Upper lobe of left lung (tissue), 6 donors: Measurements from ENCODE around the gene XRCC5. TPM values are rescaled to one million over a fixed set of nuclear protein-coding genes. Genes with fewer than 3 reads are reported as not detected.

Experiments
- ATAC-seq, 2 donors: fragments of 200-7000 bp; cut with Tn5 transposase; one replicate each; pipeline ENCODE4 v1.9.1; 2022; ENCODE audit warnings: mild to moderate bottlenecking in 2 of 2, moderate library complexity in 2 of 2; ENCODE audit not compliant: low FRiP score in 2 of 2
- DNase-seq, 2 donors: peaks; one replicate each; pipeline ENCODE4 v3.0.0-alpha.2; 2019 to 2020
- H3K27ac ChIP-seq, 4 donors: fragments of 200-600 bp; sonication (generic); one replicate each; pipeline ENCODE4 v1.5.1; 2016 to 2019
- H3K27me3 ChIP-seq, 4 donors: fragments of 200-600 bp; sonication (generic); one replicate each; pipeline ENCODE4 v1.5.1; 2017 to 2019
- H3K36me3 ChIP-seq, 4 donors: fragments of 200-600 bp; sonication (generic); one replicate each; pipeline ENCODE4 v1.5.1; 2016 to 2019
- H3K4me1 ChIP-seq, 4 donors: fragments of 200-600 bp; sonication (generic); one replicate each; pipeline ENCODE4 v1.5.1; 2018 to 2019
- H3K4me3 ChIP-seq, 4 donors: fragments of 200-600 bp; sonication (generic); one replicate each; pipeline ENCODE4 v1.5.1; 2017 to 2019; ENCODE audit warnings: mild to moderate bottlenecking in 2 of 4, moderate library complexity in 1 of 4
- H3K9me3 ChIP-seq, 4 donors: fragments of 200-600 bp; sonication (generic); one replicate each; pipeline ENCODE4 v1.5.1; 2018 to 2019
- EP300 ChIP-seq, 4 donors: sonication (generic); formaldehyde crosslinking; IDR thresholded peaks; one replicate each; pipeline ENCODE4 v1.5.1; 2017; ENCODE audit warnings: antibody characterized with exemption in 4 of 4, control low read depth in 2 of 4
- POLR2A ChIP-seq, 4 donors: fragments of 450-650 bp; IDR thresholded peaks; one replicate each; pipeline ENCODE4 v1.5.1; 2016 to 2017; ENCODE audit warnings: antibody characterized with exemption in 4 of 4, mild to moderate bottlenecking in 2 of 4
- POLR2AphosphoS5 ChIP-seq, 2 donors: sonication (generic); formaldehyde crosslinking; IDR thresholded peaks; one replicate each; pipeline ENCODE4 v1.5.1; 2017; ENCODE audit warnings: antibody characterized with exemption in 2 of 2
- WGBS, 2 donors: methylation state at CpG; one replicate each; pipeline ENCODE4 v1.1.5; 2017 to 2018; 5-methylcytosine and 5-hydroxymethylcytosine counted together
- total RNA-seq, 6 donors: library from RNA; depleted of rRNA in 4 of 6; stranded (reverse); fragments of >200 nt in 4 of 6; gene quantifications; one replicate each; pipeline versions ENCODE4 v1.1.0 to v1.2.1, GENCODE V29; 2016 to 2021
- TF ChIP-seq, protein P1 (sequence below), 6 experiments: fragments of 450-650 bp in 4 of 6; fragments of 200-600 bp in 2 of 6; sonication (generic) in 2 of 6; IDR thresholded peaks; one replicate each; pipeline ENCODE4 v1.5.1; 2016 to 2019; ENCODE audit warnings: antibody characterized with exemption in 6 of 6
- donor health status: DM: no; HTN: no; CAD: no; lungs with moderate emphysema.
- donor health status: DM: no; HTN: yes; CAD: no; lungs with severe emphysema.

Gene XRCC5
- total RNA-seq, 6 donors from 2014 or later: 57.3 to 163 (median 131) TPM

DNA sequence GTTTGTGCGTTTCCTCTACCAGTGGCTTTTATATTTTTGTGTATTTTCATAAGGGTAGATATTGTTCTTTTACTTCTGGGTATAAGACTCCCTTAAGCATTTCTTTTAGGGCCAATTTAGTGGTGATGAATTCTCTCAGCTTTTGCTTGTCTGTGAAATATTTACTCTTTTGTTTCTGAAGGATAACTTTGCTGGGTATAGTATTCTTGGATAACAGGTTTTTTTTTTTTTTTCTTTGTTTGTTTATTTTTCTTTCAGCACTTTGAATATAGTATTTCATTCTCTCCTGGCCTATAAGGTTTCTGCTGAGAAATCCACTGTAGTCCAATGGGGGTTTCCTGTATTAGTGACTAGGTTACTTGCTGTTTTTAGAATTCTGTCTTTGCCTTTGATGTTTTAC, 122.7 kb downstream of the XRCC5 start:
- H3K4me1 ChIP-seq: no peaks in the 10 kb centered on the region
- H3K4me3 ChIP-seq: no peak overlapping the region
- H3K27ac ChIP-seq: no peak overlapping the region
- no peak for DNase-seq
- no peak for ATAC-seq
- WGBS, 2 donors: 0 to 84% methylated on average over 1 of the region's 1 CpG
- H3K9me3 ChIP-seq: peaks cover 0 to 26% (median 9%) of the 10 kb centered on the region in 4 donors
- H3K36me3 ChIP-seq: no peaks in the 10 kb centered on the region
- TF ChIP-seq POLR2AphosphoS5 (IDR thresholded peaks at IDR 0.05): no peak
- no peak for TF ChIP-seq EP300 (IDR thresholded peaks at IDR 0.05)
- TF ChIP-seq POLR2A (IDR thresholded peaks at IDR 0.05): no peak
- TF ChIP-seq, protein P1, sequence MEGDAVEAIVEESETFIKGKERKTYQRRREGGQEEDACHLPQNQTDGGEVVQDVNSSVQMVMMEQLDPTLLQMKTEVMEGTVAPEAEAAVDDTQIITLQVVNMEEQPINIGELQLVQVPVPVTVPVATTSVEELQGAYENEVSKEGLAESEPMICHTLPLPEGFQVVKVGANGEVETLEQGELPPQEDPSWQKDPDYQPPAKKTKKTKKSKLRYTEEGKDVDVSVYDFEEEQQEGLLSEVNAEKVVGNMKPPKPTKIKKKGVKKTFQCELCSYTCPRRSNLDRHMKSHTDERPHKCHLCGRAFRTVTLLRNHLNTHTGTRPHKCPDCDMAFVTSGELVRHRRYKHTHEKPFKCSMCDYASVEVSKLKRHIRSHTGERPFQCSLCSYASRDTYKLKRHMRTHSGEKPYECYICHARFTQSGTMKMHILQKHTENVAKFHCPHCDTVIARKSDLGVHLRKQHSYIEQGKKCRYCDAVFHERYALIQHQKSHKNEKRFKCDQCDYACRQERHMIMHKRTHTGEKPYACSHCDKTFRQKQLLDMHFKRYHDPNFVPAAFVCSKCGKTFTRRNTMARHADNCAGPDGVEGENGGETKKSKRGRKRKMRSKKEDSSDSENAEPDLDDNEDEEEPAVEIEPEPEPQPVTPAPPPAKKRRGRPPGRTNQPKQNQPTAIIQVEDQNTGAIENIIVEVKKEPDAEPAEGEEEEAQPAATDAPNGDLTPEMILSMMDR (IDR thresholded peaks at IDR 0.05): no peak
- H3K27me3 ChIP-seq: no peaks in the 10 kb centered on the region

DNA sequence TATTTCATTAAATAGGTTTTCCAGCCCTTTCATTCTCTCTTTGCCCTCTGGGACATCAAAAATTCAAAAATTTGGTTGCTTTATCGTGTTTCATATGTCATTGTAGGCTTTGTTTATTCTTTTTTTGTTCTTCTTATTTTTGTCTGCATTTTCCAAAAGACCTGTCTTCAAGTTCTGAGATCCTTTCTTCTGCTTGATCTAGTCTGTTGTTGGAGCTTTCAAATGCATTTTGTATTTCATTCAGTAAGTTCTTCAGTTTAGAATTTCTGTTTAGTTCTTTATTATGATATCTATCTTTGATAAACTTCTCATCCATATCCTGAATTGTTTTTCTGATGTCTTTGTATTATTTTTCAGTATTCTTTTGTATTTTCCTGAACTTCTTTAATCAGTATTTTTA, 123.6 kb downstream of the XRCC5 start:
- Histone ChIP-seq H3K4me3 (no peak overlapping the region), H3K27ac (no peak overlapping the region), H3K4me1 (no peaks in the 10 kb centered on the region), H3K27me3 (no peaks in the 10 kb centered on the region), H3K9me3 (peaks cover 0 to 26% (median 9%) of the 10 kb centered on the region in 4 donors), H3K36me3 (no peaks in the 10 kb centered on the region)
- TF ChIP-seq POLR2AphosphoS5 (IDR thresholded peaks at IDR 0.05) (no peak), POLR2A (IDR thresholded peaks at IDR 0.05) (no peak), EP300 (IDR thresholded peaks at IDR 0.05) (no peak)
- TF ChIP-seq, protein P1 (IDR thresholded peaks at IDR 0.05): no peak
- no peak for DNase-seq
- WGBS, 2 donors: 89 to 94% methylated on average over 1 of the region's 1 CpG
- ATAC-seq: no peak

DNA sequence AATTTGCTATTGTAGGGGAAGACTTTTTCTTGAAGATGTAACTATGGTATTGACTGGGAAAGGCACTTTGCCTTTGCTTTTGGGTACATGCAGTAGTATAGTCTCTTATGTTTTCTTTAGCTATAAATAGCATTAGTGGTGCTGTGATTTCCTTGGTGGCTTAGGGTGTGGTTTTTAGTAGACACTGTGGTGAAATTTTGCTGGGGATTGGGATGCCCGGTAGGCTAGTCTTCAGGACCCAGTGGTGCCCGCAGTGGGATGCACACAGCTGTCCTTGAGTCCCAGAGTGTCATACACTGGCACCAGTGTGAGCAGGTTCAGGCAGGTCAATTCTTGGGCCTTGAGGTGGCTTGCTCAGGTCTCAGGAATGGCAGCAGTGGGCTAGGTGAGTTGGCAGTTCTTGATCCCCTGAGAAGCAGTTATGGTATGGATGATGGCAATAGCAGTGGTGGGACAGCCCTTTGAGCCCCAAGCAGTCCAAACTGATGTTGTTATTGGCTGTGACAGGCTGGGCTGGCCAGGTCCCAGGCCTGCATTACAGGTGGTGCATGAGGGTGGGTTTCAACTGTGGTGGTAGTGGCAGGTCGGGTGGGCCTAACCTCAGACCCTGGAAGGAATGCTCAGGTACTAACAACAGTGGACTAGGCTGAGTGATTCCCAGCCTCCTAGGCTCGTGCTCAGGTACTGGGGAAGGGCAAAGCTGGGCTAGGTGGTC, 124.3 kb downstream of the XRCC5 start:
- no peak overlapping the region for H3K27ac ChIP-seq
- H3K4me3 ChIP-seq: no peak overlapping the region
- TF ChIP-seq POLR2AphosphoS5 (IDR thresholded peaks at IDR 0.05): no peak
- TF ChIP-seq, protein P1 (IDR thresholded peaks at IDR 0.05): no peak
- no peak for TF ChIP-seq EP300 (IDR thresholded peaks at IDR 0.05)
- TF ChIP-seq POLR2A (IDR thresholded peaks at IDR 0.05): no peak
- H3K9me3 ChIP-seq: peaks cover 0 to 26% (median 9%) of the 10 kb centered on the region in 4 donors
- no peaks in the 10 kb centered on the region for H3K36me3 ChIP-seq
- DNase-seq: no peak
- 93 to 96% methylated on average over 2 to 4 of the region's 4 CpGs for WGBS, 2 donors
- no peaks in the 10 kb centered on the region for H3K27me3 ChIP-seq
- H3K4me1 ChIP-seq: no peaks in the 10 kb centered on the region
- no peak for ATAC-seq

DNA sequence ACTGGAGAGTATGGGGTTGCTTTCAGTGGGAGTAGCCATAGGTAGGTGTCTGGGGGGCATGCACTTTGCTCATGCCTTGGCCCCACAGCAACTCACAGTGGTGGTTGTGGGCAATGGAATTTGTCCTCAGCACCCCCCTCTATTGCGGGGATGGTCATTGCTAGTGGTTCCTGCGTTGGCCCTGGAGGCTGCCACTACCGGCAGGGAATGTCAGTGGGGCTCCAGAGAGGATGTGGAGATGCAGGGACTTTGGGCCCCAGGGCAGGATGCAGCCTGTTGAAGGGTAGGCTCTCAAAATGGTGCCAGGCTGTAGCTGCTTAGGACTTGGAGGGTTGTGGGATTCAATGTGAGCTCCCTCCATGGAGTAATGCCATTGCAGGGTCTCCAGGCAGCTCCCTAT, 125.0 kb downstream of the XRCC5 start:
- Histone ChIP-seq H3K36me3 (no peaks in the 10 kb centered on the region), H3K4me3 (no peak overlapping the region), H3K4me1 (no peaks in the 10 kb centered on the region), H3K9me3 (peaks cover 0 to 26% (median 9%) of the 10 kb centered on the region in 4 donors), H3K27ac (no peak overlapping the region), H3K27me3 (no peaks in the 10 kb centered on the region)
- no peak for ATAC-seq
- TF ChIP-seq POLR2AphosphoS5 (IDR thresholded peaks at IDR 0.05) (no peak), POLR2A (IDR thresholded peaks at IDR 0.05) (no peak), EP300 (IDR thresholded peaks at IDR 0.05) (no peak)
- TF ChIP-seq, protein P1 (IDR thresholded peaks at IDR 0.05): no peak
- WGBS, 2 donors: 96% methylated on average over 3 of the region's 3 CpGs; no CpG with 5 or more reads in 1 of the 2 donors
- no peak for DNase-seq

DNA sequence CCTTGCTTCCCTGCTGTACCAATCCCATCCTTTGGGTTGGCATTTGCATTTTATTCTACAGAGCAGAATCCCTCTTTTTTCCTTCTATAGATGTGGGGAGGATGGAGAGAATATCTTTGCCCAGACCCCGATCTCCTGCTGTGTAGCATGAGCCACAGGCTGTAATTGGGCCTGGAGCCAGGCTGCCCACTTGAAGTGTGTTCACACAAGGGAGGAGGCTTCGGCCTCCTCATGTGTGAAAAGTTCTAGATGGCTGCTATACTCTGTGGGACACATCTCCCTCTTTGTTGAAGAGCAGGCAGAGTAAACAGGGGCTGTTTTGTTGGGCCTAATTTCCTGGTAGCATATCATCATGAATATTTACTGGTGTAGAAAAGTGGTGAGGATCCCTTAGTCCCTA, 126.3 kb downstream of the XRCC5 start:
- ATAC-seq (no peak), DNase-seq (no peak)
- H3K36me3 ChIP-seq: no peaks in the 10 kb centered on the region
- H3K27me3 ChIP-seq: no peaks in the 10 kb centered on the region
- no peaks in the 10 kb centered on the region for H3K4me1 ChIP-seq
- H3K27ac ChIP-seq: no peak overlapping the region
- WGBS, 2 donors: 83 to 94% methylated on average over 2 of the region's 2 CpGs
- no peak overlapping the region for H3K4me3 ChIP-seq
- peaks cover 0 to 26% (median 9%) of the 10 kb centered on the region in 4 donors for H3K9me3 ChIP-seq
- TF ChIP-seq, protein P1 (IDR thresholded peaks at IDR 0.05): no peak
- TF ChIP-seq POLR2A (IDR thresholded peaks at IDR 0.05) (no peak), POLR2AphosphoS5 (IDR thresholded peaks at IDR 0.05) (no peak)
